Calu3 (cell line): ENCODE data around the gene ARFGEF3. TPM values are rescaled to one million over a fixed set of nuclear protein-coding genes. Genes with fewer than 3 reads are reported as not detected.

Source experiments
- BruUV-seq: library from RNA; stranded (reverse); fragments of 400-500 nt; replicated peaks from 2 replicates; lab custom pipeline; 2021; lab: Mats Ljungman, UMichigan
- CTCF ChIA-PET: fragments of 300-600 bp; sonication (Branson Sonifier 250); formaldehyde crosslinking; loops from one replicate; lab custom pipeline; 2022; ENCODE audit warnings: antibody characterized with exemption; lab: Charles Lee
- DNase-seq: peaks from one replicate; pipeline ENCODE4 v3.0.0; 2022
- H3K27ac Mint-ChIP-seq: one replicate; pipeline ENCODE4 v1.8.0; 2022; ENCODE audit warnings: mixed read lengths; ENCODE audit not compliant: unreplicated experiment
- H3K27me3 Mint-ChIP-seq: one replicate; pipeline ENCODE4 v1.8.0; 2022; ENCODE audit warnings: mixed read lengths; ENCODE audit not compliant: unreplicated experiment
- H3K36me3 Mint-ChIP-seq: one replicate; pipeline ENCODE4 v1.8.0; 2022; ENCODE audit warnings: mild to moderate bottlenecking, moderate library complexity, mixed read lengths; ENCODE audit not compliant: insufficient read depth, unreplicated experiment
- H3K4me1 Mint-ChIP-seq: one replicate; pipeline ENCODE4 v1.8.0; 2022; ENCODE audit warnings: mild to moderate bottlenecking, low read depth, mixed read lengths; ENCODE audit not compliant: unreplicated experiment
- H3K4me3 Mint-ChIP-seq: one replicate; pipeline ENCODE4 v1.8.0; 2022; ENCODE audit warnings: mild to moderate bottlenecking, low read depth, moderate library complexity, mixed read lengths; ENCODE audit not compliant: unreplicated experiment
- H3K9me3 Mint-ChIP-seq: one replicate; pipeline ENCODE4 v1.8.0; 2022; ENCODE audit warnings: low read depth, mixed read lengths; ENCODE audit not compliant: unreplicated experiment
- CTCF ChIP-seq: fragments of 200-600 bp; IDR thresholded peaks from one replicate; pipeline ENCODE4 v1.8.0; 2022; ENCODE audit warnings: antibody characterized with exemption; ENCODE audit not compliant: unreplicated experiment
- intact Hi-C: fragments of 100-400 bp; cut with micrococcal nuclease; formaldehyde crosslinking; loops from one replicate; pipeline ENCODE4 v1.10.0; 2022; ENCODE audit not compliant: unreplicated experiment
- total RNA-seq: library from RNA; stranded (reverse); gene quantifications from 2 replicates; pipeline ENCODE4 v1.2.3, GENCODE V29; 2022

The ARFGEF3 gene
- total RNA-seq, 1 experiment from 2014 or later = 16.3 TPM

DNA sequence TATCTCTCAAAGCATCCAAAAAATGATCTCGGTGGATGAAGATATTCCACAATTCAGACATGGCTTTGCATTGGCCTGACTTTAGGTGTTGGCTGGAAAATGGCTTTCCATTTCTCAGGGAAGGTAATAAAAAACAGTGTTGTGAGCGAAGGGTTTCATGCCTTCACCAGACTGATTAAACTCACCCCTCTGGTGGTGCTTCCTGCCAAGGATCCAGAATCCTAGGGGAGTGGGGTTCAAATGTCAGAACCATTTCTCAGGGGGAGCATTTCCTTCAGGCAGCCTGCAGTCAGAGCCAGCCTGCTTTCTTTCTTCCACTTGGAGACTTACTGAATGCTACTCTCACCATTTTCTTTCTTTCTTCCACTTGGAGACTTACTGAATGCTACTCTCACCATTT, 170.2 kb downstream of the ARFGEF3 start:
- intact Hi-C loops = no loop called here
- CTCF ChIA-PET = no interaction called here
- no peak overlapping the region for H3K27ac Mint-ChIP-seq
- H3K36me3 Mint-ChIP-seq = peaks cover 4% of the 10 kb centered on the region
- H3K27me3 Mint-ChIP-seq = no peaks in the 10 kb centered on the region
- H3K4me3 Mint-ChIP-seq = no peak overlapping the region
- TF ChIP-seq CTCF = no peak
- DNase-seq = no peak
- no TSS peak for BruUV-seq
- H3K4me1 Mint-ChIP-seq = no peaks in the 10 kb centered on the region
- H3K9me3 Mint-ChIP-seq = no peaks in the 10 kb centered on the region

DNA sequence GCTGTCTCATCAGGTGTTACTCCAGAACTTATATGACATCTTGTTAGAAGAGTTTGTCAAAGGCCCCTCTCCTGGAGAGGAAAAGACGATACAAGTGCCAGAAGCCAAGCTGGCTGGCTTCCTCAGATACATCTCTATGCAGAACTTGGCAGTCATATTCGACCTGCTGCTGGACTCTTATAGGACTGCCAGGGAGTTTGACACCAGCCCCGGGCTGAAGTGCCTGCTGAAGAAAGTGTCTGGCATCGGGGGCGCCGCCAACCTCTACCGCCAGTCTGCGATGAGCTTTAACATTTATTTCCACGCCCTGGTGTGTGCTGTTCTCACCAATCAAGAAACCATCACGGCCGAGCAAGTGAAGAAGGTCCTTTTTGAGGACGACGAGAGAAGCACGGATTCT, 172.3 kb downstream of the ARFGEF3 start:
- CTCF ChIA-PET = no interaction called here
- Mint-ChIP-seq H3K27ac (no peak overlapping the region), H3K36me3 (peaks cover 7% of the 10 kb centered on the region), H3K9me3 (no peaks in the 10 kb centered on the region), H3K4me1 (no peaks in the 10 kb centered on the region), H3K4me3 (no peak overlapping the region), H3K27me3 (no peaks in the 10 kb centered on the region)
- intact Hi-C loops = no loop called here
- BruUV-seq = no TSS peak
- TF ChIP-seq CTCF = no peak
- no peak for DNase-seq

DNA sequence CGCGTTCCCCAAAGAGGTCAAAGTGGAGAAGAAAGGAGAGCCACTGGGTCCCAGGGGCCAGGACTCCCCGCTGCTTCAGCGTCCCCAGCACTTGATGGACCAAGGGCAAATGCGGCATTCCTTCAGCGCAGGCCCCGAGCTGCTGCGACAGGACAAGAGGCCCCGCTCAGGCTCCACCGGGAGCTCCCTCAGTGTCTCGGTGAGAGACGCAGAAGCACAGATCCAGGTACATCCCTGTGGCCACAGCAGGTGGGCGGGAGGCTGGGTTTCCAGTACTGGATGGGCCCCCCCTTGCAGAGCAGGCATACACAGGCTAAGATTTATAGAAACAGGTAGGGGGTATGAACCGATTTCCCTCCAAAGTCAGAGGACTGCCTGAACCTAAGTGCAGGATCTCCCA, 173.2 kb downstream of the ARFGEF3 start:
- BruUV-seq = no TSS peak
- no peak for DNase-seq
- TF ChIP-seq CTCF = no peak
- H3K4me1 Mint-ChIP-seq = no peaks in the 10 kb centered on the region
- CTCF ChIA-PET = interaction anchor here (0.5 kb wide), 1 partner anchor 450 kb away, joined by 4 read pairs; no protein-coding TSS in a partner anchor
- intact Hi-C loops = no loop called here
- no peak overlapping the region for H3K27ac Mint-ChIP-seq
- H3K4me3 Mint-ChIP-seq = no peak overlapping the region
- H3K9me3 Mint-ChIP-seq = no peaks in the 10 kb centered on the region
- peaks cover 11% of the 10 kb centered on the region for H3K36me3 Mint-ChIP-seq
- no peaks in the 10 kb centered on the region for H3K27me3 Mint-ChIP-seq

DNA sequence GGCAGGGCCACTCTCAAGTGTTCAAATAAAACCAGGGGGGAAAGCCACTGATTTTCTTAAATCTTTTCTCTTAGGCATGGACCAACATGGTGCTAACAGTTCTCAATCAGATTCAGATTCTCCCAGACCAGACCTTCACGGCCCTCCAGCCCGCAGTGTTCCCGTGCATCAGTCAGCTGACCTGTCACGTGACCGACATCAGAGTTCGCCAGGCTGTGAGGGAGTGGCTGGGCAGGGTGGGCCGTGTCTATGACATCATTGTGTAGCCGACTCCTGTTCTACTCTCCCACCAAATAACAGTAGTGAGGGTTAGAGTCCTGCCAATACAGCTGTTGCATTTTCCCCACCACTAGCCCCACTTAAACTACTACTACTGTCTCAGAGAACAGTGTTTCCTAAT, 174.5 kb downstream of the ARFGEF3 start:
- intact Hi-C loops = no loop called here
- peaks cover 11% of the 10 kb centered on the region for H3K36me3 Mint-ChIP-seq
- no peak overlapping the region for H3K27ac Mint-ChIP-seq
- no TSS peak for BruUV-seq
- no peak for DNase-seq
- no peak overlapping the region for H3K4me3 Mint-ChIP-seq
- H3K4me1 Mint-ChIP-seq = no peaks in the 10 kb centered on the region
- CTCF ChIA-PET = no interaction called here
- no peak for TF ChIP-seq CTCF
- no peaks in the 10 kb centered on the region for H3K9me3 Mint-ChIP-seq
- no peaks in the 10 kb centered on the region for H3K27me3 Mint-ChIP-seq
